NAMALWA (cell line): Measurements from ENCODE around the gene NAA15.
"Not testable (repeated sequence)": the region's sequence is repeated elsewhere in the genome, so short reads cannot be mapped to it uniquely, and the experiment has no call there.

Source experiments
- DNase-seq: peaks from one replicate; pipeline ENCODE4 v3.0.0-alpha.2; 2015; ENCODE audit warnings: low spot score

Gene NAA15

DNA sequence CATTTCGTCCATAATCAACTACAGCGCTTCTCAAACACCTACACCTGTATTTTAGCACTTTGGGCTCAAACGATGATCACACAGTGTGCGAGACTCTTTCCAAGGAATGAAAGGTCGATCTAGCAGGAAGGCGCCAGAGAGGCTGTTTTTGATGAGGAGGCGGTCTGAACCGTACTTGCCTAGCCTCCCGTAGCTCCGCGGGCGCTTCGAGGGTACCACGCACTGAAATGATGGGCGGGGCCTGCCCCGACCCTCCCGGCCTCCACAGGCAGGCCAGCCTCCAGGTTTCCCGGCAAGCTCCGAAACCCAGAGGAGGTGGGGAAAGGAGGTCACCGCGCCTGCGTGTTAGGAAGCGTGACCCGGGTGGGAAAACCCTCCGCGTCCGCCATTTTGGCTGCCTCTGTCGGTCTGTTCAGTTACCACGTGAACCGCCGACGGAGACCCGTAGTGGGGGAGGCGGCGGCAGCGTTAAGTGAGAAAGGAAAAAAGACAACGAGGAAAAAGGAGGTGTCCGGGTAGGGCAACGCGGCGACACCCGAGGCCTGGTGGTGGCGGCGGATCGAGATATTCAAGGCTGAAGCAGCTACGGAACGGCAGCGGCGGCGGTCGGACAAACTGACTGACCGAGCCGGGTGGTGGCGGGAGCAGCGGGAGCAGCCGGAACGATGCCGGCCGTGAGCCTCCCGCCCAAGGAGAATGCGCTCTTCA lies at the start of gene NAA15:
Gene NAA15, plus strand, starts transcription at position 393 of the 708 bp plus-strand sequence. Its CDS starts 273 bp downstream, at position 666.
- peak; percentile 99 for DNase-seq

GRCh38 chr4:139253046-139253445 lies 48.3 kb upstream of the NAA15 start:
- DNase-seq, result no peak

- DNase-seq, result no peak
These were observed 47.6 kb upstream of the NAA15 start for GRCh38 chr4:139253713-139254112.

DNA sequence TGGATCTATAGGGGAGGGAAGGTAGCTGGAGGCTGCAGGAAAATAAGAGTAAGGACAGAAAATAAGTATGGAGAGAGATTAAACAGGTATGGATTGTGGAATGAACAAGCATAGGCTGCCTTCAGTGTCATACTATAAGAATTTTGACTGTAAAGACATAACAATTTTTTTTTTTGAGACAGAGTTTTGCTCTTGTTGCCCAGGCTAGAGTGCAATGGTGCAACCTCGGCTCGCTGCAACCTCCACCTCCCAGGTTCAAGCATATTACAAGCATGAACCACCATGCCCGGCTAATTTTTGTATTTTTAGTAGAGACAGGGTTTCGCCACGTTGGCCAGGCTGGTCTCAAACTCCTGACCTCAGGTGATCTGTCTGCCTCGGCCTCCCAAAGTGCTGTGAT lies 45.7 kb upstream of the NAA15 start:
- DNase-seq, result not testable (repeated sequence)

DNA sequence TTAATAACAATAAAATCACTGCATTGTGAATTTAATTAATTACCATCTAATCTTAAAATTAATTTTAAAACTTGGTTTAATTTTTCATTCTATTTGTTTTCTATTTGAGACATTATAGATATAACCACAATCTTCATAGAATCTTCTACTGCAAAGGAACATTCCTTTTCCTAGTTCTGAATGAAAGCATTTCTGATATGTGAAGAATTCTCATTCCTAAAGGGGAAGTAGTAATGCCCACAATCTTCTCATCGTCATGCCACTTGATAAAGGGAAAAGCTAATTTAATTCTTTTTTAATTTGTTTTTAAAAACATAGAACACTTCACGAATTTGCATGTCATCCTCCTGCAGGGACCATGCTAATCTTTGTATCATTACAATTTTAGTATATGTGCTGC lies 45.0 kb upstream of the NAA15 start:
- no peak for DNase-seq

- no peak for DNase-seq
These were observed 35.7 kb upstream of the NAA15 start for GRCh38 chr4:139265654-139266053.

DNA sequence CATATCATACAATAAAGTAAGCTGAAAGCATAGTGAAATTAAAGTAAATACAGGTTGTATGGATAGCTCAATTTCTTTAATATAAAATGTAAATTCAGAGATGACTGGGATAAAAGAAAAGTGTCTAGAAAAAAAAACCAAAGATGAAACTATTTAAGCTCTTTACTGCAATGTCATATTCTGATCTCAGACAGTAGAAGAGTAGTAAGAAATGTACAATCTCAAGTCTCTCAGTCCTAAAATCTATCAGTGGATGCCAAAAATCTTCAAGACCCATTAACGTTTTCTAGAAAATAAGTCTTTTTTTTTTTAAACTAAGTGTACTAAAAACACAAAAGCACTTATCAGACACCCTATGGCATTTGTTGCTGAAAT lies 35.1 kb upstream of the NAA15 start:
- no peak for DNase-seq

- peak; percentile 76 for DNase-seq
These were observed 34.6 kb upstream of the NAA15 start for GRCh38 chr4:139266583-139267257.

GRCh38 chr4:139267301-139267700 lies 34.0 kb upstream of the NAA15 start:
- DNase-seq, result no peak

DNA sequence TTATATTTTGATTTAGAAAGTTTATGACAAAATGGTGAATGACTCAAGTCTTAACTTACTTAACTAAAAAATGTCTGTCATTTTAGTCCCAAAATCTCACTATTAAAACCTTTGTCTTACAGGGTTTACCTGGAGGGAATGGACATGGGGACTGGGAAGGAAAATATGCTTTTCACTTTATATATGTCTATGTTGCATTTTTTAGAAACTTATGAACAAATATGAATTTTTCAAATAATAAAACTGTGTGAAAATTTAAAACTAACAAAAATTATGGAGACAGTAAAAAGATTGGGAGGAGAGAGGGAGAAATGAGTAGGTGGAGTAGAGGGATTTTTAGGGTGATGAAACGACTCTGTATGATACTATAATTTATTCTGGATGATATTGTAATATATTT lies 27.5 kb upstream of the NAA15 start:
- DNase-seq, result no peak

GRCh38 chr4:139274790-139275189 lies 26.5 kb upstream of the NAA15 start:
- no peak for DNase-seq

DNA sequence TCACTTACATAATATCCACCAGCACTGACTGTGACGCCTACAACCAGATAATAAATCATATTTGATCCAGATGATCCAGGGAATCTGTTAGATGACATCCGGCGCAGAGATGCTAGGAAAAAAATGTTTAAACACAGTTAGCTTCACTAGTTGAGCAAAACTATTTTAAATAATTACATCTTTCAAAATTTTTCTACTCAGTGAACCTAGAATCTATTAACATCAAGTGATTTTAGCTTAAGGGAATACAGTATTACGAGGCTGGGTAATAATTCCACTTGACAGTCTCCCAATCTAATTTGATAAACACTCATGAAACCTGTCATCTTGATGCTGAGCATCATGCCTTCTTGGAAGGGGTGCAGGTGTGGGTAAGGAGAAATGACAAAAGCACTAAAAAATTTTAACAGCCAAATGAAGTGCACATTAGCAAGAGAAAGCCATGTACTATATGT lies 26.0 kb upstream of the NAA15 start:
- no peak for DNase-seq

GRCh38 chr4:139278485-139278884 lies 22.8 kb upstream of the NAA15 start:
- no peak for DNase-seq

DNA sequence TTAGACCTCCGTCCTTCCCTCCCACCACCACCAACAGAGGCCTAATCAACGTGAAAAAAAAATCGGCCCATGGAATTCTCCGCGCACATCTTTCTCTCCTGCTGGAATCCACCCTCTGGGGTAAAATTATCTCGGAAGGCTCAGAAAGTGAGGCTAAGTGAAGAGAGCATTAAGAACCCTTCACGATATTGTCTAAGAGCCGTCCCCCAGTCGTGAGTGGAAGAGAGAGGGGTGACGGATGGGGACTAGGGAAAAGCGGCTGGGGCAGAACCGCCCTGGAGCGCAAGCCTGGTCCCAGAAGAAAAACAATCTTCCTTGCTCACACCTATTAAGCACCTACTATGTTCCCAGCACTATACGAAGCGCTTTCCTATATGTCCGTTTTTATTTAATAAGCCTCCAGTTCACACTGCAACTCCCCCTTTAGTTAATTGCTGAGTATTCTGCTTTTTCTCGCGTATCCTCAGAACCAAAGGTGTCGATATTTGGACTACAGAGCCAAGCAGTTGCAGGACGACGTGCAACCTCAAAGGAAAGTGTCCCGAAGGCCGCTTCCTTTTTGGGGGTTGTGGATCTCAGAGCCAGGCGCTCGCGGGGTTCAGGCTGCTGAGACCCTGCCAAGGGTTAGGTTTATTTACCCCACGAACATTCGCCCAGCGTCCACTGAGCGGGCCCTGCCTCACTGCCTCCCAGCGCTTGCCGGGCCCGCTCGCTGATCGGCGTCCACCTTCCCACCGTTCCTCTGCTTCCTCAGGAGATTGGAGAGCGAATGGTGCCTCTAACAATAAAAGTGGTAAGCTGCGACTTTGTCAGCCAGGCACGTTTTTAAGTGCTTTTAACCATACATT lies 22.2 kb upstream of the NAA15 start:
- DNase-seq, result no peak

DNA sequence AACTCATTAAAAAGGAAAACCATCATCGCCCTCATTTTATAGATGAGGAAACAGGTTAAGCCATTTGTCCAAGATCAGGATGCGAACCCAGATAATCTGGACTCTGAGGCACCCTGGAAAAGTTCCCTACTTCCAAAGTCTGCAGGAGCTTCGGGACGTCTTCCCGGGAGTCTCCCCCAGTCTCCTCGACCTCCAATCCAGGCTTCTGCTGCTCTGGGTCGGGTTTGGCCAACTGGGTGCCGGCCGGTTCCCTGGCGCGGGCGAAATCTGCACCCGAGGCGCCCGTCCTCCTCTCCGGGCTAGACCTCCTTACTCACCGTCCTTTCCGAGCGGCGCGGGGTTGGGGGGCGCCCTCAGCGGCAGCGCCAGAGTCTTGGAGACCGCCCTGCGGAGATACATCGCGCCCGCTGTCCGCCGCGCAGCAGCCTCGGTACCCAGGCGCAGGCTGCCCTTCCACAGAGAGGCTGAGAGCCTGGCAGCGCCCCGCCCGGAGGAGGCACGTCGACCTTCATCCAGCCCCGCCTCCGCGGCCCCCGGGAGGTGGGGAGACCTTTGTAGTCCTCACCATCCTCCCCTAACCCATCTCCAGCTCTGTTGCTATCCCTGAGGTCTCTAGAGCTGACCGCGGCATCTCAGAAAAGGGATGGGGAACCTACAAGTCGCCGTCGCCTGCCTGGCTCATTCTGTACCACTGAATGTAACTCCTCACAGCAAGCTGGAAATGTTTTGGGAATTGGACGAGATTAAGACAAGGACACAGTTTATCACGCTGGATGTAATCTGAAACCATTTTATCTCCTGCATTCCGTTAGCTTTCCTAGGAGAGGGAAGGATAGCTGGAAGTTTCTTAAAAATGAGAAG lies 21.3 kb upstream of the NAA15 start, which contains the start of gene MGARP:
Gene MGARP, minus strand, starts transcription at position 466 of the 861 bp plus-strand sequence. Its CDS starts 67 bp downstream, at position 399.
- DNase-seq, result no peak

DNA sequence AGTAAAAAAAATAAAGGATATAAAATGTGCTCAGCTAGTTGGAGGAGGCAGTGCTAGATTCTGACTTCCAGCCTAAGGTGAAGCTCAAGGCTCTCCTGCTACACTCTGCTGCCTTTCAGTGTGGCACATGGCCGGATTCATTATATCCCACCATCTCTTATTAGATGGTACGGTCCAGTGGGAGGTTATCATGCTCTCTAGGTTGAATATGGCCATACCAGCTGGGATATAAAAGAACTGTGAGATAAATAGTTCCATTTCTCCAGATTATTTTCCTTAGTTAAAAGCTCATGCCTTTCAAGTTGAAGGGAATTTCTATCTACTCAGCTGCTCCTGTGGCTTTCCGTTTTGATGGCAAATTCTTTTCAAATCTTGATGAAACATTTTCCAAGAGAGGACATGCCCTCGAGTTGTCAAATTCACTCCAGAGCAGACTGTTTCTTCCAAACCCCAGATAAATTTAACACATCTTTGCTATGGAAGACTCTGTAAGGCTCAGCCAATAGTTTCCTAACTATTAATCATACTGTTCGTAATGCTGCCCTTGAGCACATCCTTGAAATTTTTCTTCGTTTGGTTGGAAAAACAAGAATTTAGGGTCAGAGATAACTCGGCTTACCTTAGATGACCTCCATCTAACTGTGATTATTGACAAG lies 19.1 kb upstream of the NAA15 start:
- DNase-seq, result no peak

DNA sequence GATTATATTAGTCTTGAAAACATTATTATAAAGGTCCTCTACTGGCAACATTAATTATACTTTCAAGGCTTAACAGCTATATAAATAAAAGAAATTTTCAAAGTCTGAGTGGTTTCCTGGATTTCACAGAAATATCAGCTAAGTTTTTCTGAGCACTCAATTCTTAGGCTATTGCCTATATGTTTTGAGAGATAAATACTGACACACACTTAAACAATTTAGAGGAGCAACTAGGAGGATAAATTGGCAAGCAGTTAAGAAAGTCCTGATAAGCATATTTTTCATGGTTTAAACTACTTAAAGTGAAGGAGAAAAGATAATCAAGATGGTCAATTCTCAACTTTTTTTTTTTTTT lies 18.6 kb upstream of the NAA15 start:
- DNase-seq, result no peak

DNA sequence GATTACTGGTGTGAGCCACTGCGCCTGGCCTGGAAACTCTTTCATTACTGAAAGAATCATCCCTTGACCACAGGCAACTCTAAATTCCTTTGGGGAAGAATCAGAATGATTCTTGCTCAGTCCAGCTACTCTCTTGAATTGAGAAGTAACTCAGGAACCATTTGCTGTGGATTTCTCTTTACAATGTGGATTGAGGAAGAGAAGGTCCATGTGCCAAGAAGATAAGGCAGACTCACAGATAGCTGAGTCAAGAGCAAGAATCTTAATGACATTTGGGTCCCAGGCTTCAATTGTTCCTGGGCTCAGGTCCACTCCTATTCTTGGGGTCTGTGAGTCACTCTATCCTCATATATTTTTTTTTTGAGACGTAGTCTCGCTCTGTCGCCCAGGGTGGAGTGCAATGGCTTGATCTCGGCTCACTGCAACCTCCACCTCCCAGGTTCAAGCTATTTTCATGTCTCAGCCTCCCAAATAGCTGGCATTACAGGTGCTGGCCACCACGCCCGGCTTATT lies 15.1 kb upstream of the NAA15 start:
- no peak for DNase-seq

DNA sequence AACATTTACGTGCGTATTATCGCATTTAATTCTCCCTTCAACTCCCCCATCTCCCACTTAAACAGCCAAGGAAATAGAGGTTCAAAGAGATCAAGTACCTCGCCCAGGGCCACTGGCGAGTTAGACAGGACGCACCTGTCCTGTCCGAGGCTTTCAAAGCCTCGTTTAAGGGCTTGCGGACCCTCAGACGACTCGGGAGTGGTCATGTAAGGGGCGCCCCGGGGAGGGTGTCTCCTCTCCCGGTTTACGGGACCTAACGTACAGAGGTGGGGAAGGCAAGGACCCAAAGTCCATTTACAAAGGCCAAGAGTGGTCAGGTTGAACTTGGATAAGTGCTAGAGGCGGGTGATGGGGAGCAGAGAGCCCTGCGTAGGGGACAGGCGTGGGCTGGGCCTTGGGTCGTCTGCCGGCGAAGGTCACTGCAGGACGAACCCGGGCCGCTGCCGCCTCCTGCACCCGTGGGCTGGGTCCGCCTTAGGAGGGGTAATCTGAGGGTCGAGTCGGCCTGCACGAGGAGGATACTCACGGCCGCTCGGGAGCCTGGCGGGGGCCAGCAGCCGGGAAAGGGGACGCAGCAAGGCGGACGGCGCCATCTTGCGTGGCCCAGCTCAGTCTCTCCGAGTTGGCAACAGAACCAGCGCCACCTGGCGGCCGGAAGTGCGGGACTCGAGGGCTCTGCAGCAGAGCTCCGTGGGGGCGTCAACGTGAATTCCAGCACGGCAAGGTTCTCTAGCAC lies 5.9 kb upstream of the NAA15 start:
- peak; percentile 95 for DNase-seq

GRCh38 chr4:139295942-139296299 lies 5.4 kb upstream of the NAA15 start:
- no peak for DNase-seq
